Measurements from ENCODE around the gene LIPC. TPM values are rescaled to one million over a fixed set of nuclear protein-coding genes. Genes with fewer than 3 reads are reported as not detected.

The LIPC gene
- total and polyA plus RNA-seq, 12 donors, result 0.22 to 1.3 (median 0.42) TPM; not detected in 1

GRCh38 chr15:58390655-58391054 is 41.1 kb upstream of the LIPC start:
- Histone ChIP-seq H3K27me3 (no peaks in the 10 kb centered on the region), H3K4me1 (no peaks in the 10 kb centered on the region), H3K9me3 (no peaks in the 10 kb centered on the region), H3K36me3 (no peaks in the 10 kb centered on the region), H3K27ac (no peak overlapping the region), H3K4me3 (no peak overlapping the region)
- no peak for TF ChIP-seq CTCF (IDR thresholded peaks at IDR 0.05)
- WGBS, 2 donors, result 91 to 94% methylated on average over 5 of the region's 5 CpGs
- DNase-seq (no peak), ATAC-seq (no peak)
- intact Hi-C loops (cut with DNase I), result loop anchor here in 1 of 10 donors (10.0 kb wide), 1 partner anchor 56 kb away; no protein-coding TSS in a partner anchor

- no peak for ATAC-seq
- Histone ChIP-seq H3K36me3 (no peaks in the 10 kb centered on the region), H3K27me3 (no peaks in the 10 kb centered on the region), H3K27ac (no peak overlapping the region), H3K9me3 (no peaks in the 10 kb centered on the region), H3K4me3 (no peak overlapping the region), H3K4me1 (no peaks in the 10 kb centered on the region)
- TF ChIP-seq CTCF (IDR thresholded peaks at IDR 0.05), result no peak
- whole genome bisulfite sequencing, 2 donors, result 94 to 97% methylated on average over 6 of the region's 6 CpGs
- intact Hi-C loops (cut with DNase I), result loop anchor here in 1 of 10 donors (10.0 kb wide), 1 partner anchor 56 kb away; no protein-coding TSS in a partner anchor
- DNase-seq, result no peak
These were observed 40.7 kb upstream of the LIPC start for GRCh38 chr15:58391088-58391487.

GRCh38 chr15:58392141-58392540 is 39.6 kb upstream of the LIPC start:
- Histone ChIP-seq H3K4me3 (no peak overlapping the region), H3K36me3 (no peaks in the 10 kb centered on the region), H3K4me1 (no peaks in the 10 kb centered on the region), H3K9me3 (no peaks in the 10 kb centered on the region), H3K27me3 (no peaks in the 10 kb centered on the region), H3K27ac (no peak overlapping the region)
- intact Hi-C loops (cut with DNase I), result loop anchor here in 1 of 10 donors (10.0 kb wide), 1 partner anchor 57 kb away; no protein-coding TSS in a partner anchor
- DNase-seq, result no peak
- no peak for ATAC-seq
- no peak for TF ChIP-seq CTCF (IDR thresholded peaks at IDR 0.05)
- 91 to 96% methylated on average over 3 of the region's 3 CpGs for WGBS, 2 donors

GRCh38 chr15:58392611-58393161 is 39.1 kb upstream of the LIPC start:
- Histone ChIP-seq H3K27ac (no peak overlapping the region), H3K4me3 (no peak overlapping the region), H3K4me1 (no peaks in the 10 kb centered on the region), H3K27me3 (no peaks in the 10 kb centered on the region), H3K36me3 (no peaks in the 10 kb centered on the region), H3K9me3 (no peaks in the 10 kb centered on the region)
- DNase-seq, result no peak
- WGBS, 2 donors, result 91% methylated on average over 5 of the region's 5 CpGs
- intact Hi-C loops (cut with DNase I), result loop anchor here in 1 of 10 donors (10.0 kb wide), 1 partner anchor 58 kb away; no protein-coding TSS in a partner anchor
- no peak for TF ChIP-seq CTCF (IDR thresholded peaks at IDR 0.05)
- no peak for ATAC-seq

Measured in heart right ventricle (tissue), 16 donors.